ENCODE data around the gene ATF7IP.
"Not testable (repeated sequence)": the region's sequence is repeated elsewhere in the genome, so short reads cannot be mapped to it uniquely, and the experiment has no call there.

The ATF7IP gene, protein sequence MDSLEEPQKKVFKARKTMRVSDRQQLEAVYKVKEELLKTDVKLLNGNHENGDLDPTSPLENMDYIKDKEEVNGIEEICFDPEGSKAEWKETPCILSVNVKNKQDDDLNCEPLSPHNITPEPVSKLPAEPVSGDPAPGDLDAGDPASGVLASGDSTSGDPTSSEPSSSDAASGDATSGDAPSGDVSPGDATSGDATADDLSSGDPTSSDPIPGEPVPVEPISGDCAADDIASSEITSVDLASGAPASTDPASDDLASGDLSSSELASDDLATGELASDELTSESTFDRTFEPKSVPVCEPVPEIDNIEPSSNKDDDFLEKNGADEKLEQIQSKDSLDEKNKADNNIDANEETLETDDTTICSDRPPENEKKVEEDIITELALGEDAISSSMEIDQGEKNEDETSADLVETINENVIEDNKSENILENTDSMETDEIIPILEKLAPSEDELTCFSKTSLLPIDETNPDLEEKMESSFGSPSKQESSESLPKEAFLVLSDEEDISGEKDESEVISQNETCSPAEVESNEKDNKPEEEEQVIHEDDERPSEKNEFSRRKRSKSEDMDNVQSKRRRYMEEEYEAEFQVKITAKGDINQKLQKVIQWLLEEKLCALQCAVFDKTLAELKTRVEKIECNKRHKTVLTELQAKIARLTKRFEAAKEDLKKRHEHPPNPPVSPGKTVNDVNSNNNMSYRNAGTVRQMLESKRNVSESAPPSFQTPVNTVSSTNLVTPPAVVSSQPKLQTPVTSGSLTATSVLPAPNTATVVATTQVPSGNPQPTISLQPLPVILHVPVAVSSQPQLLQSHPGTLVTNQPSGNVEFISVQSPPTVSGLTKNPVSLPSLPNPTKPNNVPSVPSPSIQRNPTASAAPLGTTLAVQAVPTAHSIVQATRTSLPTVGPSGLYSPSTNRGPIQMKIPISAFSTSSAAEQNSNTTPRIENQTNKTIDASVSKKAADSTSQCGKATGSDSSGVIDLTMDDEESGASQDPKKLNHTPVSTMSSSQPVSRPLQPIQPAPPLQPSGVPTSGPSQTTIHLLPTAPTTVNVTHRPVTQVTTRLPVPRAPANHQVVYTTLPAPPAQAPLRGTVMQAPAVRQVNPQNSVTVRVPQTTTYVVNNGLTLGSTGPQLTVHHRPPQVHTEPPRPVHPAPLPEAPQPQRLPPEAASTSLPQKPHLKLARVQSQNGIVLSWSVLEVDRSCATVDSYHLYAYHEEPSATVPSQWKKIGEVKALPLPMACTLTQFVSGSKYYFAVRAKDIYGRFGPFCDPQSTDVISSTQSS

GRCh38 chr12:14365294-14366208, at the start of gene ATF7IP:
Gene ATF7IP (plus strand): TSS chr12:14365682. CDS start chr12:14423916, 58,234 bp downstream.
- peak; percentile 92 for DNase-seq

DNA sequence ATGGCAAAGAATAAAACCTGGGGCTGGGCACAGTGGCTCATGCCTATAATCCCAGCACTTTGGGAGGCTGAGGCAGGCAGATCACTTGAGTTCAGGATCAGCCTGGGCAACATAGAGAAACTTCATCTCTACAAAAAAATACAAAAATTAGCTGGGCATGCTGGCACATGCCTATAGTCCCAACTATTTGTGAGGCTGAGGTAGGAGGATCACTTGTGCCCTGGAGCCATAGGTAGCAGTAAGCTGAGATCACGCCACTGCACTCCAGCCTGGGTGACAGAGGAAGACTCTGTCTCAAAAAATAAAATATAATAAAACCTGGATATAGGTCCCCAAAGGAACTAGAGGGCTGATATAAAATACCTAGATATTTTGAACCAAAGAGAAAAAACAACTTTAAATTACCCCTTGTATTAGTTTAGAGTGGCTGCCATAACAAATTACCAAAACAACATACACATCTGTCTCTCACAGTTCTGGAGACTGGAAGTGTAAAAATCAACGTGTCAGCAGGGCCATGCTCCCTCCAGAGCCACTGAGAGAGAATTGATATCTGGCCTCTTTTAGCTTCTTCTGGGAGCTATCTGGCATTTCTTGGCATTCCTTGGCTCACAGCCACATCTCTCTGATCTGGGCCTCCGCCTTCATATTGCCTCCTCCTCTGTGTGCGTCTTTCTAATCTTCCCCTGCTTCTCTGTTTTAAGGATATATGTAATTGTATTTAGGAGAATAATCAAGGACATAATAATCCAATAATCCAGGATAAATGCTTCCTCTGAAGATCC, 47.9 kb upstream of the ATF7IP start:
- no peak for DNase-seq

GRCh38 chr12:14319704-14320427, 45.6 kb upstream of the ATF7IP start:
- DNase-seq: not testable (repeated sequence)

DNA sequence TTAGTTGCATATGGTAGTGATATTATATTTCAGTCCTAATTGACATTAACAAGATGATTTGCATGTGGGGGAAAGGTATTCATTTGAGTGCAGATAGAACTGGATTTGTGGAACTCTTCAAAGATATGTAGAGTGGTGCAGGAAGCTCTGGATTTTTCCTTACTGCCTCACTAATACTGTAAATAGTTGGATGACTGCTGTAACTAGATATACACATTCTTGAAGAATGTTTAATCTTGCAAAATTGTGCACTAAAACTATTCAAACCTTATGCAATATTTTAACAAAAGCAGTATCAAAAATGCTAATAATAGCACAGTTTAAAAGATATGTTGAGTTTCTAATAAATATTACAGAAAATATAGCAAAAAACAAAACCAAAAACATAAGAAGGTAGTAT, 43.1 kb upstream of the ATF7IP start:
- DNase-seq: no peak

DNA sequence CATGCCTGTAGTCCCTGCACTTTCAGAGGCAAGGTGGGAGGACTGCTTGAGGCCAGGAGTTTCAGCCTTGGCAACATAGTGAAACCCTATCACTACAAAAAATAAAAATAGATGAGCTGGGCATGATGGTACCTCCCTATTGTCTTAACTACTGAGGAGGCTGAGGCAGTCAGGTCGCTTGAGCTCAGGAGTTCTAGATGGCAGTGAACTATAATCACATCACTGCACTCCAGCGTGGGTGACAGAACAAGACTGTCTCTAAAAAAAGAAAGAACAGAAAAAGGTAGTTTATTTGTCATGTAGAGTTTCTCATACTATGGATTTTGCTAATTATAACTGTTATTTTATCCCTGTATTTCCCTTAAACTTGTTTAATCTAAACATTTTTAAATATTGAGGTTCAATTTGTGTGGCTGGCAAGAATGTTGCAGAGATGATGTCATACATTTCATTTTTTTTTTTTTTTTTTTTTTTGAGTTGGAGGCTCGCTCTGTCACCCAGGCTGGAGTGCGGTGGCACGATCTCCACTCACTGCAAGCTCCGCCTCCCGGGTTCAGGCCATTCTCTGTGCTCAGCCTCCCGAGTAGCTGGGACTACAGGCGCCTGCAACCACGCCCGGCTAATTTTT, 39.7 kb upstream of the ATF7IP start:
- no peak for DNase-seq

- no peak for DNase-seq
These were observed 38.8 kb upstream of the ATF7IP start for GRCh38 chr12:14326699-14327098.

- DNase-seq: no peak
These were observed 37.8 kb upstream of the ATF7IP start for GRCh38 chr12:14327711-14328110.

DNA sequence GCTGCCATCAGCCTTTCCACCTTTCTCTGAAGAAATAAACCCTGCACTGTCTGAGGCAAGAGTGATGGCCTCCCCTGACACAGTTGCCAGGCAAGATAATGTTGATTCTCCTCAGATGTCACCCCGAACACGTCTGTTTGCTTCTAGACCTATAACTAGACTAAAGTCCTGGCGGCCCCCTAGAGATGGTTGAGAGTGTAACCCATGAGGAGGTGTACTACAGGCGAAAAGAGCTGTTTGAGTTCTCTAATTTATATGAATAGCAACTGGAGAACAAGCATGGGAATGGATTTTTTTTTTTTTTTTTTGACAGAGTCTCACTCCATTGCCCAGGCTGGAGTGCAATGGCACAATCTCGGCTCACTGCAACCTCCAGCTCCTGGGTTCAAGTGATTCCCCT, 33.0 kb upstream of the ATF7IP start:
- no peak for DNase-seq

DNA sequence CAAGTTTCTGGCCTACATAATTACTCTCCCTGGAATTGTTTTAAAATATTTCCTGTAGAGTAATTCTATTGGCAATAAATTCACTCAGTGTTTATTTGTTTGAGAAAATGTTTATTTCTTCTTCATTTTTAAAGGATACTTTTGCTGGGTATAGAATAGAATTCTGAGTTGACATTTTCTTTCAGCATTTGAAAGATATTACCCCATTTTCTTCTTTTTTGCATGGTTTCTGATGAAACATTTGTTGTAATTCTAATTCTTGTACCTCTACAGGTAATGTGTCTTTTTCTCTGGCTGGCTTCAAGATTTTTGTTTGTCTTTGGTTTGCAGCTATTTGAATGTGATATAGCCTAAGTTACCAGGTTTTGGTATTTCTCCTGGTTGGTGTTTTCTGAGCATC, 25.1 kb upstream of the ATF7IP start:
- DNase-seq: no peak

DNA sequence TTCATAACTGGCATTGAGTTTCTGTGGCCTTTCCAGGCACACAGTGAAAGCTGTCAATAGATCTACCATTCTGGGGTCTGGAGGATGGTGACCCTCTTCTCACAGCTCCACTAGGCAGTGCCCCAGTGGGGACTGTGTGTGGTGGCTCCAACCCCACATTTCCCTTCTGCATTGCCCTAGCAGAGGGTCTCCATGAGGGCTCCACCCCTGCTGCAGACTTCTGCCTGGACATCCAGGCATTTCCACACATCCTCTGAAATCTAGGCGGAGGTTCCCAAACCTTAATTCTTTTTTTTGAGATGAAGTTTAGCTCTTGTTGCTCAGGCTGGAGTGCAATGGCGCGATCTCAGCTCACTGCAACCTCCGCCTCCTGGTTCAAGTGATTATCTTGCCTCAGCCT, 14.0 kb upstream of the ATF7IP start:
- not testable (repeated sequence) for DNase-seq

GRCh38 chr12:14352066-14352465, 13.4 kb upstream of the ATF7IP start:
- not testable (repeated sequence) for DNase-seq

DNA sequence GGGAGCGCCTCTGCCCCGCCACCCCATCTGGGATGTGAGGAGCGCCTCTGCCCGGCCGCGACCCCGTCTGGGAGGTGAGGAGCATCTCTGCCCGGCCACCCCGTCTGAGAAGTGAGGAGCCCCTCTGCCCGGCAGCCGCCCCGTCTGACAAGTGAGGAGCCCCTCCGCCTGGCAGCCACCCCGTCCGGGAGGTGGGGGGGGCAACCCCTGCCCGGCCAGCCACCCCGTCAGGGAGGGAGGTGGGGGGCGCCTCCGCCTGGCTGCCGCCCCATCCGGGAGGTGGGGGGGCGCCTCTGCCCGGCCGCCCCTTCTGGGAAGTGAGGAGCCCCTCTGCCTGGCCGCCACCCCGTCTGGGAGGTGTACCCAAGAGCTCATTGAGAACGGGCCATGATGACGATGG, 10.8 kb upstream of the ATF7IP start:
- DNase-seq: not testable (repeated sequence)

- no peak for DNase-seq
These were observed 9.3 kb upstream of the ATF7IP start for GRCh38 chr12:14356147-14356546.

- DNase-seq: no peak
These were observed 8.0 kb upstream of the ATF7IP start for GRCh38 chr12:14357486-14357885.

DNA sequence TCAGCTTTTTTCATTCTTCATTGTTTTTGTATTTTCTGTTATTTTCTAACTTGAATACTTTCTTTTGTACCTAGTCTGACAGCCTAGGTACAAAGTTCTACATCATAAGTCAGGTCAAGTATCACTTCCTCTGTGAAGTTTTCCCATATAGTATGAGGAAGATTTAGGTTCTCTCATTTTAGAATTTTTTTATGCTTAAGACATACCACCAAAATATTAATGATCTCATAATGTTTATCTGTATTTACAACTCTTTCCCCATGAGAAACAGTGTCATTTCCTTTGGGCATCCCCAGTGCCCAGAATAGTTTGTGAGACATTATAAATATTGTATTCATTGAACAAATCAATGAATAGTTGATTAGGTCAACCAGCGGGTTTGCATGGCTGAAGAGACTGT, 3.1 kb upstream of the ATF7IP start:
- DNase-seq: no peak

DNA sequence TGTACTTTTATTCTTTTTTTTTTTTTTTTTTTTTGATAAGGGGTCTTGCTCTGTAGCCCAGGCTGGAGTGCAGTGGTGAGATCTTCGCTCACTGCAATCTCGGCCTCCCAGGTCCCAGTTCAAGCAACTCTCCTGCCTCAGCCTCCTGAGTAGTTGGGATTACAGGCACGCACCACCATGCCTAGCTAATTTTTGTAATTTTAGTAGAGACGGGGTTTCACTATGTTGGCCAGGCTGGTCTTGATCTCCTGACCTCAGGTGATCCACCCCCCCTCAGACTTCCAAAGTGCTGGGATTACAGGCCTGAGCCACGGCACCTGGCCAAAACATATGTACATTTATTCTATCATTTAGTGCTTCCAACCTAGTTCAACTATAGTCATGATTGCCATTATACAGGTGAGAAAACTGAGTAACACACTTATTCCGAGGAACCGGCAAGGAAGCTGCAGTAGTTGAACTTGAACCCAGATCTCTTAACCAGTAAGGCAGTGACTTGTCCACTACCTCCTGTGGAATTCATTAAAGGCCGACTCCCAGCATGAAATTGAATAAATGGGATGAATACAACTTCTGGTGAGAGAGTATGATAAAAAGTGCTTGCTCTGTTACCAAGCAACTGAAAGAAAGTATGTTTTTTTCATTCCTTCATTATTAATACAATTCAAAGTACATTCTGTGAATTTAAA, 755 bp upstream of the ATF7IP start:
- no peak for DNase-seq

GRCh38 chr12:14366209-14367039, 942 bp downstream of the ATF7IP start:
- DNase-seq: no peak

- no peak for DNase-seq
These were observed 1.7 kb downstream of the ATF7IP start for GRCh38 chr12:14367040-14367661.

All from activated CD8-positive, alpha-beta memory T cell treated with anti-CD3 and anti-CD28 coated beads, Interleukin-2, amount 50 U/mL, for 4 hours (primary cell).